Upper lobe of left lung (tissue), 6 donors: ENCODE data around the gene MEIS1. TPM values are rescaled to one million over a fixed set of nuclear protein-coding genes. Genes with fewer than 3 reads are reported as not detected.

Source experiments
- ATAC-seq, 2 donors: fragments of 200-7000 bp; cut with Tn5 transposase; one replicate each; pipeline ENCODE4 v1.9.1; 2022; ENCODE audit warnings: mild to moderate bottlenecking in 2 of 2, moderate library complexity in 2 of 2; ENCODE audit not compliant: low FRiP score in 2 of 2
- DNase-seq, 2 donors: peaks; one replicate each; pipeline ENCODE4 v3.0.0-alpha.2; 2019 to 2020
- H3K27ac ChIP-seq, 4 donors: fragments of 200-600 bp; sonication (generic); one replicate each; pipeline ENCODE4 v1.5.1; 2016 to 2019
- H3K27me3 ChIP-seq, 4 donors: fragments of 200-600 bp; sonication (generic); one replicate each; pipeline ENCODE4 v1.5.1; 2017 to 2019
- H3K36me3 ChIP-seq, 4 donors: fragments of 200-600 bp; sonication (generic); one replicate each; pipeline ENCODE4 v1.5.1; 2016 to 2019
- H3K4me1 ChIP-seq, 4 donors: fragments of 200-600 bp; sonication (generic); one replicate each; pipeline ENCODE4 v1.5.1; 2018 to 2019
- H3K4me3 ChIP-seq, 4 donors: fragments of 200-600 bp; sonication (generic); one replicate each; pipeline ENCODE4 v1.5.1; 2017 to 2019; ENCODE audit warnings: mild to moderate bottlenecking in 2 of 4, moderate library complexity in 1 of 4
- H3K9me3 ChIP-seq, 4 donors: fragments of 200-600 bp; sonication (generic); one replicate each; pipeline ENCODE4 v1.5.1; 2018 to 2019
- EP300 ChIP-seq, 4 donors: sonication (generic); formaldehyde crosslinking; IDR thresholded peaks; one replicate each; pipeline ENCODE4 v1.5.1; 2017; ENCODE audit warnings: antibody characterized with exemption in 4 of 4, control low read depth in 2 of 4
- POLR2A ChIP-seq, 4 donors: fragments of 450-650 bp; IDR thresholded peaks; one replicate each; pipeline ENCODE4 v1.5.1; 2016 to 2017; ENCODE audit warnings: antibody characterized with exemption in 4 of 4, mild to moderate bottlenecking in 2 of 4
- POLR2AphosphoS5 ChIP-seq, 2 donors: sonication (generic); formaldehyde crosslinking; IDR thresholded peaks; one replicate each; pipeline ENCODE4 v1.5.1; 2017; ENCODE audit warnings: antibody characterized with exemption in 2 of 2
- WGBS, 2 donors: methylation state at CpG; one replicate each; pipeline ENCODE4 v1.1.5; 2017 to 2018; 5-methylcytosine and 5-hydroxymethylcytosine counted together
- total RNA-seq, 6 donors: library from RNA; depleted of rRNA in 4 of 6; stranded (reverse); fragments of >200 nt in 4 of 6; gene quantifications; one replicate each; pipeline versions ENCODE4 v1.1.0 to v1.2.1, GENCODE V29; 2016 to 2021
- TF ChIP-seq, protein P1 (sequence below), 6 experiments: fragments of 450-650 bp in 4 of 6; fragments of 200-600 bp in 2 of 6; sonication (generic) in 2 of 6; IDR thresholded peaks; one replicate each; pipeline ENCODE4 v1.5.1; 2016 to 2019; ENCODE audit warnings: antibody characterized with exemption in 6 of 6
- donor health status: DM: no; HTN: no; CAD: no; lungs with moderate emphysema.
- donor health status: DM: no; HTN: yes; CAD: no; lungs with severe emphysema.

MEIS1 gene
- total RNA-seq, 6 donors from 2014 or later, result 23.1 to 43.9 (median 30.0) TPM

DNA sequence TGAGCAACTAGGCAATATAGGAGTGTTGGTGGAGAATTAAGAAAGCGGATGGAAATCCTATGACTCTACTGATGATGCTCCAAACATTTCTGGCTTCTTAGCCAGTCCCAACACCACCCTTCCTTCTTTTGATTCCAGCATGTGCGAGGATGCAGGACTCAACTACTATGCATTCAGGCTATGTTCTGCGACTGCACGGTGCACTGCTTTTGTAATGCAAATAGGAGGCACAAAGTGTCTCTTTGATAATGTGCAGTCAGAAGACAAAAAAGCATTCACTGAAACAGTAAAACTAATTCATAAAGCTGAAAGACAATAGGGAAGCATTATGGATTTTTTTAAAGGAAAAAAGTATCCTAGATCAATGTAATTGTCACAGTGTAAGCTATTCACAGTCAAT, 106.7 kb downstream of the MEIS1 start:
- WGBS, 2 donors, result 83 to 90% methylated on average over 4 of the region's 4 CpGs

DNA sequence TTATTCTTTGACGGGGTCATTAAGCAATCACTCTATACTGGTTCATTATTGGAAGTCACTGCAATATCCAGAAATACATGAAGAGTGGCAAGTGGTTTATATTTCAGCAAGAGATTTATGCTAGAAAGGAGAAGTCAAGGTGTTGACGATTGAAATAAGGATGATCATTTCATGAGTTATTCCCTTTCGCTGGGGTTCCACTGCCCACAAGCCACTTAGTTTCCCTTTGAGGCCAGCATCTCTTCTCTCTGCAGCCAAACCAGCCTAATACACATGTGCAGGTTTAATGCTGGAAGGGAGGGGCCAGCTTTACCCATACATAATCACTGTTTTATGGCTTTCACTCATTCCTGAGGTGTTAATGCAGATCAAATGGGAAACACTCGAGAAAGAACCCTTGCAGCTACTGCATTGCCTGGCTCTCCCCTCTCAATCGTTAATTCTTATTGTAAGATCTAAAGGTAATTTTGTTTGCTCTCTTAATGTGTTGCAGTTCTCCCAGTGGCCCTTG, 108.4 kb downstream of the MEIS1 start:
- 71 to 74% methylated on average over 5 of the region's 5 CpGs for WGBS, 2 donors
- no peak for TF ChIP-seq POLR2AphosphoS5 (IDR thresholded peaks at IDR 0.05)
- no peak for TF ChIP-seq EP300 (IDR thresholded peaks at IDR 0.05)
- no peak for TF ChIP-seq POLR2A (IDR thresholded peaks at IDR 0.05)
- TF ChIP-seq, protein P1, sequence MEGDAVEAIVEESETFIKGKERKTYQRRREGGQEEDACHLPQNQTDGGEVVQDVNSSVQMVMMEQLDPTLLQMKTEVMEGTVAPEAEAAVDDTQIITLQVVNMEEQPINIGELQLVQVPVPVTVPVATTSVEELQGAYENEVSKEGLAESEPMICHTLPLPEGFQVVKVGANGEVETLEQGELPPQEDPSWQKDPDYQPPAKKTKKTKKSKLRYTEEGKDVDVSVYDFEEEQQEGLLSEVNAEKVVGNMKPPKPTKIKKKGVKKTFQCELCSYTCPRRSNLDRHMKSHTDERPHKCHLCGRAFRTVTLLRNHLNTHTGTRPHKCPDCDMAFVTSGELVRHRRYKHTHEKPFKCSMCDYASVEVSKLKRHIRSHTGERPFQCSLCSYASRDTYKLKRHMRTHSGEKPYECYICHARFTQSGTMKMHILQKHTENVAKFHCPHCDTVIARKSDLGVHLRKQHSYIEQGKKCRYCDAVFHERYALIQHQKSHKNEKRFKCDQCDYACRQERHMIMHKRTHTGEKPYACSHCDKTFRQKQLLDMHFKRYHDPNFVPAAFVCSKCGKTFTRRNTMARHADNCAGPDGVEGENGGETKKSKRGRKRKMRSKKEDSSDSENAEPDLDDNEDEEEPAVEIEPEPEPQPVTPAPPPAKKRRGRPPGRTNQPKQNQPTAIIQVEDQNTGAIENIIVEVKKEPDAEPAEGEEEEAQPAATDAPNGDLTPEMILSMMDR (IDR thresholded peaks at IDR 0.05), result no peak
- peaks cover 2 to 20% (median 12%) of the 10 kb centered on the region in 4 donors for H3K4me1 ChIP-seq
- H3K27ac ChIP-seq, result no peak overlapping the region
- H3K4me3 ChIP-seq, result no peak overlapping the region
- H3K27me3 ChIP-seq, result no peaks in the 10 kb centered on the region
- H3K9me3 ChIP-seq, result no peaks in the 10 kb centered on the region
- no peak for ATAC-seq
- DNase-seq, result no peak
- no peaks in the 10 kb centered on the region for H3K36me3 ChIP-seq

More for the DNA sequence above, 106.7 kb downstream of the MEIS1 start:
- Histone ChIP-seq H3K9me3 (no peaks in the 10 kb centered on the region), H3K36me3 (no peaks in the 10 kb centered on the region), H3K27ac (no peak overlapping the region), H3K4me3 (no peak overlapping the region), H3K4me1 (peaks cover 0 to 15% (median 3%) of the 10 kb centered on the region in 4 donors), H3K27me3 (no peaks in the 10 kb centered on the region)
- no peak for TF ChIP-seq POLR2AphosphoS5 (IDR thresholded peaks at IDR 0.05)
- no peak for TF ChIP-seq POLR2A (IDR thresholded peaks at IDR 0.05)
- TF ChIP-seq, protein P1 (IDR thresholded peaks at IDR 0.05), result no peak
- TF ChIP-seq EP300 (IDR thresholded peaks at IDR 0.05), result no peak
- ATAC-seq (no peak), DNase-seq (no peak)

GRCh38 chr2:66544258-66544657, 109.3 kb downstream of the MEIS1 start:
- H3K4me1 ChIP-seq, result peaks cover 2 to 26% (median 14%) of the 10 kb centered on the region in 4 donors
- no peaks in the 10 kb centered on the region for H3K27me3 ChIP-seq
- TF ChIP-seq, protein P1 (IDR thresholded peaks at IDR 0.05), result no peak
- TF ChIP-seq EP300 (IDR thresholded peaks at IDR 0.05) (no peak), POLR2AphosphoS5 (IDR thresholded peaks at IDR 0.05) (no peak), POLR2A (IDR thresholded peaks at IDR 0.05) (no peak)
- H3K27ac ChIP-seq, result no peak overlapping the region
- H3K4me3 ChIP-seq, result no peak overlapping the region
- peaks cover 0 to 6% (median 0%) of the 10 kb centered on the region in 4 donors for H3K36me3 ChIP-seq
- DNase-seq (no peak), ATAC-seq (no peak)
- WGBS, 2 donors, result 79 to 84% methylated on average over 2 of the region's 2 CpGs
- no peaks in the 10 kb centered on the region for H3K9me3 ChIP-seq

GRCh38 chr2:66545258-66545657, 110.3 kb downstream of the MEIS1 start:
- Histone ChIP-seq H3K27me3 (no peaks in the 10 kb centered on the region), H3K4me1 (peaks cover 2 to 23% (median 13%) of the 10 kb centered on the region in 4 donors), H3K36me3 (peaks cover 0 to 6% (median 0%) of the 10 kb centered on the region in 4 donors), H3K4me3 (no peak overlapping the region), H3K9me3 (no peaks in the 10 kb centered on the region), H3K27ac (no peak overlapping the region)
- no peak for ATAC-seq
- no peak for DNase-seq
- TF ChIP-seq POLR2A (IDR thresholded peaks at IDR 0.05), result no peak
- TF ChIP-seq POLR2AphosphoS5 (IDR thresholded peaks at IDR 0.05), result no peak
- no peak for TF ChIP-seq EP300 (IDR thresholded peaks at IDR 0.05)
- TF ChIP-seq, protein P1 (IDR thresholded peaks at IDR 0.05), result no peak

GRCh38 chr2:66547118-66547517, 112.2 kb downstream of the MEIS1 start:
- Histone ChIP-seq H3K27ac (no peak overlapping the region), H3K36me3 (peaks cover 0 to 6% (median 0%) of the 10 kb centered on the region in 4 donors), H3K4me3 (no peak overlapping the region), H3K27me3 (no peaks in the 10 kb centered on the region), H3K4me1 (peaks cover 2 to 20% (median 14%) of the 10 kb centered on the region in 4 donors), H3K9me3 (no peaks in the 10 kb centered on the region)
- 38 to 41% methylated on average over 2 of the region's 2 CpGs for WGBS, 2 donors
- TF ChIP-seq EP300 (IDR thresholded peaks at IDR 0.05) (no peak), POLR2AphosphoS5 (IDR thresholded peaks at IDR 0.05) (no peak), POLR2A (IDR thresholded peaks at IDR 0.05) (no peak)
- TF ChIP-seq, protein P1 (IDR thresholded peaks at IDR 0.05), result no peak
- ATAC-seq (no peak), DNase-seq (no peak)
